HG03460 (cell line): ENCODE measurements around the gene NPM1.
"Not testable (repeated sequence)": the region's sequence is repeated elsewhere in the genome, so short reads cannot be mapped to it uniquely, and the experiment has no call there.

ENCODE experiments used
- ATAC-seq: cut with Tn5 transposase; IDR thresholded peaks from one replicate; pipeline ENCODE4 v1.9.1; 2021; ENCODE audit not compliant: unreplicated experiment

NPM1 gene

GRCh38 chr5:171410181-171410580 lies 22.5 kb downstream of the NPM1 start:
- no peak for ATAC-seq

- ATAC-seq: no peak
These were observed 24.5 kb downstream of the NPM1 start for GRCh38 chr5:171412186-171412585.

- no peak for ATAC-seq
These were observed 25.7 kb downstream of the NPM1 start for GRCh38 chr5:171413153-171413910.

- not testable (repeated sequence) for ATAC-seq
These were observed 26.3 kb downstream of the NPM1 start for GRCh38 chr5:171413993-171414392.

- ATAC-seq: no peak
These were observed 27.6 kb downstream of the NPM1 start for GRCh38 chr5:171415115-171415730.

- no peak for ATAC-seq
These were observed 28.8 kb downstream of the NPM1 start for GRCh38 chr5:171416160-171417049.

- peak; percentile 57 for ATAC-seq
These were observed 30.8 kb downstream of the NPM1 start for GRCh38 chr5:171418316-171418981.

- ATAC-seq: peak; percentile 38
These were observed 31.5 kb downstream of the NPM1 start, which contains the start of gene FGF18 for GRCh38 chr5:171418982-171419687. TSS of gene FGF18 (plus strand) at chr5:171419647. CDS start at chr5:171420200, 553 bp downstream.

GRCh38 chr5:171419688-171420430 lies 32.2 kb downstream of the NPM1 start:
- ATAC-seq: peak; percentile 25

- ATAC-seq: no peak
These were observed 33.0 kb downstream of the NPM1 start for GRCh38 chr5:171420431-171421241.

- no peak for ATAC-seq
These were observed 33.9 kb downstream of the NPM1 start for GRCh38 chr5:171421331-171422262.

GRCh38 chr5:171422495-171422894 lies 34.8 kb downstream of the NPM1 start:
- no peak for ATAC-seq

GRCh38 chr5:171422902-171423663 lies 35.4 kb downstream of the NPM1 start:
- ATAC-seq: no peak

GRCh38 chr5:171424726-171425125 lies 37.1 kb downstream of the NPM1 start:
- ATAC-seq: no peak

GRCh38 chr5:171425596-171426244 lies 38.1 kb downstream of the NPM1 start:
- ATAC-seq: no peak

- ATAC-seq: no peak
These were observed 38.6 kb downstream of the NPM1 start for GRCh38 chr5:171426266-171426665.
